Astrocyte of the cerebellum (primary cell): ENCODE measurements around the gene TJAP1.

Source experiments
- DNase-seq: peaks from one replicate; pipeline ENCODE4 v3.0.0-alpha.2; 2011; ENCODE audit warnings: low read depth
- H3K4me3 ChIP-seq: 2 replicates; pipeline ENCODE4 v1.5.1; 2011; ENCODE audit warnings: mild to moderate bottlenecking, low read depth, low read length, moderate library complexity
- in situ Hi-C: cut with HindIII; loops from 2 replicates; pipeline ENCODE4 v1.10.0; 2017; ENCODE audit warnings: low sequenced_read_pairs
- TF ChIP-seq, protein P1 (sequence below): IDR thresholded peaks from 2 replicates; pipeline ENCODE4 v1.5.1; 2012; ENCODE audit warnings: low read length, low read depth, moderate library complexity, mild to moderate bottlenecking; ENCODE audit errors: missing control alignments

The TJAP1 gene

DNA sequence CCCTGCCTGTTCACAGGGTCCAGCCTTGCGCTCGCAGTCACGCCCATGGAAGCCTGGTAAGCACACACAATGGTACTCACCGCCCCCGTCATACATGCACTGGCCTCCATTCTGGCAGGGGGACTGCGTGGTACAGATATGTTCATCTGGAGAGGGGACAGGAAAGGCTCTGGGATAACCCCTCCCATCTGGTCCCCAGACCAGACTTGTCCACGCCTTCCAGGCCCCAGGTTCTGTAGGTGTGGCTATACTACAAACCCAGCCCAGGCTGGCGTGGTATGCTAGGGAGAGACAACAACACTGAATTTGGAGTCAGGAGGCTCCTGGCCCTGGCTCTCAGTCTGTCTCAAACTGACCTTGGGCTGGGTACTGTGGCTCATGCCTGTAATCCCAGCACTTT lies 25.4 kb upstream of the TJAP1 start:
- H3K4me3 ChIP-seq: no peak overlapping the region
- TF ChIP-seq, protein P1, sequence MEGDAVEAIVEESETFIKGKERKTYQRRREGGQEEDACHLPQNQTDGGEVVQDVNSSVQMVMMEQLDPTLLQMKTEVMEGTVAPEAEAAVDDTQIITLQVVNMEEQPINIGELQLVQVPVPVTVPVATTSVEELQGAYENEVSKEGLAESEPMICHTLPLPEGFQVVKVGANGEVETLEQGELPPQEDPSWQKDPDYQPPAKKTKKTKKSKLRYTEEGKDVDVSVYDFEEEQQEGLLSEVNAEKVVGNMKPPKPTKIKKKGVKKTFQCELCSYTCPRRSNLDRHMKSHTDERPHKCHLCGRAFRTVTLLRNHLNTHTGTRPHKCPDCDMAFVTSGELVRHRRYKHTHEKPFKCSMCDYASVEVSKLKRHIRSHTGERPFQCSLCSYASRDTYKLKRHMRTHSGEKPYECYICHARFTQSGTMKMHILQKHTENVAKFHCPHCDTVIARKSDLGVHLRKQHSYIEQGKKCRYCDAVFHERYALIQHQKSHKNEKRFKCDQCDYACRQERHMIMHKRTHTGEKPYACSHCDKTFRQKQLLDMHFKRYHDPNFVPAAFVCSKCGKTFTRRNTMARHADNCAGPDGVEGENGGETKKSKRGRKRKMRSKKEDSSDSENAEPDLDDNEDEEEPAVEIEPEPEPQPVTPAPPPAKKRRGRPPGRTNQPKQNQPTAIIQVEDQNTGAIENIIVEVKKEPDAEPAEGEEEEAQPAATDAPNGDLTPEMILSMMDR: no peak
- DNase-seq: no peak
- in situ Hi-C loops: no loop called here

DNA sequence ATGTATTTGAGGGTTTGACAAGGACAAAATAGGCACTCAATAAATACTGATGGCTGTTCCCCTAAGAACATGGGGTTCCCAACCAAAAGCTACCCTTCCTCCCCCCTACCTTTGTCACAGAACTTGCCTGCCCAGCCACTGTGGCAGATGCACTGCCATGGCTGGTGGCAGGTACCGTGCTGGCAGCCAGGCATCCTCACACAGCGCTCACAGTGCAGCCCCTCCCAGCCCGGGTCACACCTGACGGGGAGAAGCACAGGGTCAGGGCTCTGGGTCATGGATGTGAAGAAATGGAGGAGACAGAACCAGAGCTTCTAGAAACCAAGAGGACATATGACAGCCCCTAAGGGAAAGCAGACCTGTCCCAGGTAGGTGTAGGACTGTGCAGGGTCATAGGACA lies 24.5 kb upstream of the TJAP1 start:
- in situ Hi-C loops: no loop called here
- no peak for DNase-seq
- H3K4me3 ChIP-seq: no peak overlapping the region
- TF ChIP-seq, protein P1: no peak

DNA sequence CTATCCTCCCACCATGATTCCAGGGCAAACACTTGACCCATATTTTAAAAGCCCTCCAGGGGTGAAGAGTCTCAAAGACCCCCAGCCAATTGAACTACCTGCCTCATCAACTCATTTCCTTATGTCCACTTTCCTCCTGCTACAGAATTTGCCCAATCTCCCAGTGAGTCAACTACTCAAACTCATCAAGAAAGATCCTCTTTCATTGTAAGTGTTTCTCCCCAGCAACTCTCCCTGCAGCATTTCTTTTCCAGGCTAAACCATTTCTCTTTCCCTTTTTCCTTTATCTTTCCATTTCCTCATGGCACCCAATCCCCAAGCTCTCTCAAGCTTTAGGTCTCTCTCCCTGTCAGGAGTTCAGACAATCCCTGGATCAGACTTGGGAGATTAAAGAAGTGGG lies 23.5 kb upstream of the TJAP1 start:
- TF ChIP-seq, protein P1: no peak
- DNase-seq: no peak
- H3K4me3 ChIP-seq: no peak overlapping the region
- in situ Hi-C loops: no loop called here

DNA sequence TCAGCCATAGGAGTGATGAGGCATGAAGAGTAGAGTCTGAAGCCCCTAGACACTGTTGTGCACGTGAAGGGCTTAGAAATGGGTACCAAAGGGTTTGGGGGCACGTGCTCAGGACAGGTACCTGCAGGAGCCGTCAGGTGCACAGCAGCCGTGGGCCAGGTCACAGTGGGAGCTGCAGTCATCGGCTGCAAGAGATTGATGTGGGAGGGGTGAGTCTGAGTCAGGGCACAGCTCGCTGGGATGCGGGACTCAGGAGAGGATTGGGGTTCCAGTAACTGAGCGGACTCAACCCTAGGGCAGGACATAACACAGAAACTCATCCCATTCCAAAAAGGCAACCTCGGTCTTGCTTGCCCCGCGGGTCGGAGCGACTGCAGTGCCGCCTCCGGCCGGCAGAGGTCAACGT lies 23.1 kb upstream of the TJAP1 start:
- TF ChIP-seq, protein P1: peak; percentile 92
- peak overlapping the region; percentile 43 for H3K4me3 ChIP-seq
- in situ Hi-C loops: no loop called here
- no peak for DNase-seq

DNA sequence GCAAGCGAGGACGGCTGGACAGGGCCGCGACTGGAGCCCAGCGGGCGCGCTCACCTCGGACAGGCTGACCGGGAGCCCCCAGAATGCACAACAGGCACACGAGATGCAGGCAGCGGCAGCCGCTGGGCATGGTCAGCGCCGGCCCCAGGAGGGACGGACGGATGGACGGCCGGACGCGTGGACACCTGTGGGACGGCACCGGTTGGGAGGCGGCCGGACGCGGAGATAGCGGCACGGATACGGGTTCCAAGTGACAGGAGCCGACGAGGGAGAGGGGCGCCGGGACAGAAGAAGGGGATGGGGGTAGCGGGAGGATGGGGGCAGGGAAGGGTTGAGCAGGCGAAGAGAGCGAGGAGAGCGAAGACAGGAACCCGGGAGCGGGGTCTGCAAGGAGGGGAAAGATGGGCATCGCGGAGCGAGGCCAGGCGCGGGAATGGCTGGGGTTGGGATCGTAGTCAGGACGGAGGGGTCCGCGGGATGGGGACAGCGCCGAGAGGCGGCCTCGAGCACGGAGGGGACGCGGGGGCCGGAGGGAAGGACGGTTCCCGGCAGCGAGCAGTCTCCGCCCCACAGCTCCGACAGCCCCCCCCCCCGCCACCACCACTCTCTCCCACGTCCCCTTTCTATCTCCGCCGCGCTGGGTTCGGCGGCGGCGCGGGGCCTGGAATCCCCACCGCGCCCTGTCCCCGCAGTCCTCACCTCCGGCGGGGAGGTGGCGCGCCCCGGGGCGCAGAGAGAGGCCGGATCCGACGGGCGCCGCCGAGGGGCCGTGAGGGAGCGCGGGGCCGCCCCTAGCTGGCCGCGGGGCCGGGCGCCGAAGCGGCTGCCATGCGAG lies 22.5 kb upstream of the TJAP1 start:
- H3K4me3 ChIP-seq: peak overlapping the region; percentile 43
- in situ Hi-C loops: no loop called here
- DNase-seq: peak; percentile 65
- TF ChIP-seq, protein P1: no peak

DNA sequence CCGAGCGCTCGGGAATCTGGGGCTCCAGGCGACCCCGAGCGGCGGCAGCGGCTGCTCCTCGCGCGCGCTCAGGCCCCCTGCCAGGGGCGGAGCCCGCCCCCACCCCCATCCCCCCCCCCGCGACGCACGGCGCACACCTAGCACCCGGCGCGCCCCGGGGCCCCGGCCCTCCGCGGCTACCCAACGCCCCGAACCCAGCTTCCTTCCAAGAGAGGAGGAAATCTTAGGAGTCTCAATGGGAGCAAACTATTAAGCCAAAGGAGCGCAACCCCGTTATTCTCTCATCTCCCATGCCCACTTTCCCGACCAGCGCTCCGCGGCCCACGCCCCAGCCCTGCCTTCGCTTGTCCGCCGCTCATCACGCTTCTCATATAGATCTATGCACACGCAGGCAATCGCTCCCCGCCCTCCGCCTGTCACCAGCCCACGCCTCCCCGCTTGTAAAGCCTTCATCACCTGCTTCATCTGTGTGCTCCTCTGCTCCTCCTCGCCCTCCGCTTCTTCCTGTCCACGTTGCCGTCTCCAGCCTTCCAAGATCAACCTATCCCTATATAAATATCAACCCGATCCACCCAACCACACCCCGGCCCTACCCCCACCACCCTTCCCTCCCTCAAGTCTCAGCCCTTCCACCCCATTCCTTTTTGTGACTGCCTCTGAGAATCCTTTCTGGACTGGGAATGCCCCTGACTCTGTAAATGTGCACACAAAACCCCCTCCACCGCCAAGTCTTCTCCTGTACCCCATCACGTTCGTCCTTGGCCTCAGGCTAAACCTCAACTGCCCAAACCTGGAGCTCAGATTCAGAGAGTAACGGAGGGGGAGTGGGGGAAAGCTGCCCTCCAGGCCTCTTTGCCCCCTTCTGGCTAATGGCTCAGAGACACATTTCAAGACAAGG lies 21.6 kb upstream of the TJAP1 start, which contains the start of gene DLK2:
Gene DLK2 (minus strand): TSS at position 18 of the 898 bp plus-strand sequence. CDS start 723 bp downstream, outside the sequence.
- in situ Hi-C loops: no loop called here
- DNase-seq: no peak

More for the DNA sequence above, 21.6 kb upstream of the TJAP1 start, which contains the start of gene DLK2:
- H3K4me3 ChIP-seq: peak within 1 kb of the TSS; percentile 43
- TF ChIP-seq, protein P1: no peak
